NAMALWA (cell line): ENCODE data around the gene CEP152.

Source experiments
- DNase-seq: peaks from one replicate; pipeline ENCODE4 v3.0.0-alpha.2; 2015; ENCODE audit warnings: low spot score

The CEP152 gene

GRCh38 chr15:48775546-48775945, 35.3 kb downstream of the CEP152 start:
- no peak for DNase-seq

DNA sequence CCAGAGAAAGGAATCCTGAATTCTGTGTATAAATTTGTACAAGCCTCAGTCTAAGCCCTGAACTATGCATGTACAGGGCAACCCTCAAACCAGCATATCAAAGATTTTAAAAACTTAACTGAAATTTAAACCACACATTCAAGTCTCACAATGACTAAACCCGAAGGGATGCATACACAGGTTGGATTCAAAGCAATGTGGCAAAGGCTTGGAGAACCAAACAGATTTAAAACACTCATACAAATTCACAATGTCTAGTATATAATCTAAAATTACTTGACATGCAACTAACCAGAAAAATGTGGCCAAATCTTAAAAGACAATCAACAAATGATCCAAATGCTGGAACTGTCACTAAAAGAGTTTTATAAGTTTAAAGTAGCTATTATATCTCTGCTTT, 36.4 kb downstream of the CEP152 start:
- DNase-seq, result no peak

DNA sequence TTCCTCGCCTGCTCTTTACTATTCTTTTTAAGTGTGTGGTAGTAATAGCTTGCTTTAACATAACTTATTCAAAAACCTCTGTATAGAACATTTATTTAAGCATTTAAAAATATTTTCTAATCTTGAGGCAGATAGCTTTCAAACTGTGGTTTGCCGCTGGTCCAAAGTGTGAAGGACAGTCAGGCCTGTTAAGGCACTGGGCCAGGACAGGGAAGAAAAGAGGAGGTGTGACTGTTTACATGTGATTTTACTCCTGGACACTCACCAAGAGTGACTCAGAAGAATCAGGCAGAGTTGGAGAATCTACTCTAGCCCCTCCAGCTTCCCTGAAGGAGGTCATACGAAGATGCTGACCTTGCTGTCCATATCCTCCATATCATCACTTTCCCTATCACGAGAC, 44.7 kb downstream of the CEP152 start:
- no peak for DNase-seq

DNA sequence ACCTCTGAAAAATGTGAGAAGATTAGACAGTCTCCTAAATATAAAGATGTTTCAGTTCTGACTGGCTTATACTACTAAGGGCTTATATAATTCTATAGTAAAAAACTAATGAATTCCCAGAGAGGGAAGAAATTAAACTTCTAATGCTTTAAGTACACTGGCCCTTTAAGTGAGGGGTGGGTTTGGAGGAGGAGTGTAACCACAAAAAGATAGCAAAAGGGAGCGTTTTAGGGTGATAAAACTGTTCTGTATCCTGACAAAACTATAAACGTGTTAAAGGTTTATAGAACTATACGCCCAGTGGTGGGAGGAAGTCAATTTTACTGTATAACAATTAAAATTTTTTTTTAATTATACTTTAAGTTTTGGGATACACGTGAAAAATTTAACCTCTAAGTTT, 45.8 kb downstream of the CEP152 start:
- DNase-seq, result no peak

DNA sequence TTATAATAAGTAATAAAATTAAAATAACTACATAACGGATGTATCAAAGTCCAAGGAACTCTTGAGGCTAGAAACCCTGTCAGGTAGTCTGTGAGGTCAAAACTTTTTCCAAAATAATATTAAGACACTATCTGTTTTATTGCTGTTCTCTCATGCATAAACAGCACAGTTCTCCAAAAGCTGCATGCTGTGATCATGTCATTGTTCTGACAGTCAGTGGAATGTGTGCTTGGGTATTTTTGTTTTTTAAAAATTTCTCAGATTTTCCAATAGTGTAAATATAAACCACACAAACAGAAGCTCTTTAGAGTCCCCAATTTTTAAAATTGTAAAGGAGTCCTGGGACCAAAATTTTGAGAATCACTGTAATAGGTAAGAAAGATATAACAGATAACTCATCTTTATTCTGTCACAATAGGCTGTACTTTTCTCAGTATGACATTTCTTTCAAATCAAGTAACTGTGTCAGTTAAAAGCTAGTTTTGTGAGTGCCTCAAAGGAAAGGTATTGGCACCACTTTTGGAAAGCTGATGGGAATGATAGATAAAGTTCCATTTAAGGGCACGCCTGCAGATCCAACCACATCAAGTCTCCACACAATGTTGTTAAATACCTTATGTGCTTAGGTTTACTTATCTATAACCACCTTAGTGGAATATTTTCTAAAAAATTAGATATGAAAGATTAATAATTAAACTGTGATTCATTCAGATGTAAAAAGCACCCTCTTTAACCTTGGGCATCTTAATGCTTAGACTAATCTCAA, 49.3 kb downstream of the CEP152 start:
- DNase-seq, result no peak

- DNase-seq, result no peak
Measured at GRCh38 chr15:48759921-48760320, 50.9 kb downstream of the CEP152 start.

GRCh38 chr15:48757661-48758060, 53.2 kb downstream of the CEP152 start:
- no peak for DNase-seq

GRCh38 chr15:48754011-48754410, 56.9 kb downstream of the CEP152 start:
- no peak for DNase-seq

DNA sequence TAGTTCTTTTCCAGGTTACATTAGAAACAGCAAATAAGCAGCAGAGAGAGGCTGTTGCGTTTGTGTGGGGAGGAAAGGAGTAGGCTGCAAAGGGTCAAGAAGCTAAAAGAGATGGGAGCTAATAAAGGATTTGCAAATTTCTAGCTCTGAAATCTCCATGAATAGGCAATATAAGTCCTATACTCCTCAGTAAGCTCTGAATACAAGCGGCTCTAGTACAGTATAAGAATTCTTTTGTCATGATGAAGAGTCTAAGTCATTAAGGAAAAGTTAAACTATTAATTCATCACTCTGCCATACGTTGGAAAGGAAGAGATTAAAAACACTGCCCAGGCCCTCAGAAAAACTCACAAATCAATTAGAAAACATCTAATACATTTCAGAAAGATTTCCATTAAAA, 59.3 kb downstream of the CEP152 start:
- DNase-seq, result no peak

GRCh38 chr15:48748535-48748934, 62.3 kb downstream of the CEP152 start:
- no peak for DNase-seq

- DNase-seq, result no peak
Measured at GRCh38 chr15:48733615-48734014, 77.3 kb downstream of the CEP152 start.

GRCh38 chr15:48730506-48730905, 80.4 kb downstream of the CEP152 start:
- DNase-seq, result no peak

DNA sequence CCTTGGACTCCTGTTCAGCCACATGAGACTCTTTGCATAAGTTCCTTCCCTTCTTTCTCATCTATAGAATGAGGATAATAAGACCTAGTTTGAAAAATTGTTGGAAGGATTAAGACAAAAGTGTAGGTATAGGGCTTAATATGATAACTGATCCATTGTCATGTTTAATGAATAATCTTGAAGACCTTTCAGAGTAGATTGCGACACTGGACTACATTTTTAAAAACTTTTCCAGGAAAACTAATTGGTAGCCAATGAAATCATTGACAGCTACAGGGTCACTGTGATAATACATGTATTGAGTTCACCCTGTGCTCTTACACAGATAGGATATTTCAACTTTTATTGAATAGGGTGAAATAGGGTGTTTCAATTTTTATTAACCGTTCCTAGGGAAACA, 86.9 kb downstream of the CEP152 start:
- DNase-seq, result no peak

DNA sequence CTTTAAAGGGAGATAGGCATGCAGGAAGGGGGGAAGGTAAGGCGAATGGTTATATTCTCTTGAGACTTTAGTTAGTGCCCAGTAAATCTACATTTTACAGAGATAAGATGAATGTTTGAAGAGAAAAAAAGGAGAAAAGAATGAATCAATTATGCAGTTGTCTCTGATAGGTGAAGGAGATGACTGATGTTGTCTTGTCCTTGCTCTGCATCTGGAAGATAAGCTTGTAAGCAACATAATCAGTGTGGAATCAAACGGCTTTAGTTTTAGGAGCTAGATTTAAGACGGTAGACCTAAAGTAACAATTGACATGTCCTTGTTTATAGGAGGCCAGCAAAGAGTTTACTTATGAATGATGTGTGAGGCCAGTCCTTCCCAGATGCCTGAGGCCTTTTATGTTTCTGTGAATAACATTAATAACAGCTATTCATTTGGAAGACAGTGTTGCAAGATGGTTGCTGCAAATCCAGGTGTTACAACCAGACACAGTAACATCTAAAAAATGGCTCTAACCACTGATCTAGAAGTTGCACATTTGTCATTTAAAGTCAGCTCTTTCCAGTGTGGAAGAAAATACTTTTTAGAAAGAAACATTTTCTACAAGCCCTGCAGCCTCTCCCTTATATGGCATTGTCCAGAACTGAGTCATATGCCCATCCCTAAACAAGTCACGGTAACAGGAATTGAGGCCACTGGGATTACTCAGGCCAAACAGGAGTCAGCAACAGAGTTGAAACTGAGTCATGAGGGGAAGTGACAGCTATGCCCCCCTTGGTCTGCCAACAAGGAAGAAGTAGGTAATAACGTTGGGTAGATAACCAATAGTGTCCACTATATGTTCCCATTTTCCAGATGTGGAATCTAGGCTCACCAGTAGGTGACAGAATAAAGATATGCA, 87.9 kb downstream of the CEP152 start:
- DNase-seq, result no peak

GRCh38 chr15:48721061-48721810, 89.6 kb downstream of the CEP152 start:
- DNase-seq, result no peak

GRCh38 chr15:48720646-48721045, 90.2 kb downstream of the CEP152 start:
- DNase-seq, result no peak

DNA sequence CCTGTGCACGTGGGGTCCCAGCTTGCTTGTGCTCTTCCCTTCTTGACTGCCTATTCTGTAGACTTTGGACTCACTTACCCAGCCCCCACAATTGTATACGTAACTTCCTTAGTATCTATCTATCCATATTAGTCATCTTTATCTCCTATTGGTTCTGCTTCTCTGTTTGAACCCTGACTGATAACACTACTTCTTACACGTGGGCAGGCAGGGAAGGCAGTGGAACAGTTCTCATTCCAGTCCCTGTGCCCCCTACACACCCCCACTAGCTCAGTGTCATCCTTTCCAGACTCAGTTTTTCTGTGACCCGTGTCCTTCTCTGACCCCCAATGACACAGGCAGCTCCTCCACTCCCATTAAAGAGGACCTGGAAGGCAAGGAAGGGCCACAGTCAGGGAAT, 91.2 kb downstream of the CEP152 start:
- DNase-seq, result no peak

- DNase-seq, result no peak
Measured at GRCh38 chr15:48718646-48719045, 92.2 kb downstream of the CEP152 start.

- no peak for DNase-seq
Measured at GRCh38 chr15:48717458-48717857, 93.4 kb downstream of the CEP152 start.

GRCh38 chr15:48712546-48712945, 98.3 kb downstream of the CEP152 start:
- DNase-seq, result no peak

- DNase-seq, result no peak
Measured at GRCh38 chr15:48710952-48711495, 99.8 kb downstream of the CEP152 start.

- no peak for DNase-seq
Measured at GRCh38 chr15:48708641-48709040, 102.2 kb downstream of the CEP152 start.
